ENCODE measurements around the gene LPAR2.

DNA sequence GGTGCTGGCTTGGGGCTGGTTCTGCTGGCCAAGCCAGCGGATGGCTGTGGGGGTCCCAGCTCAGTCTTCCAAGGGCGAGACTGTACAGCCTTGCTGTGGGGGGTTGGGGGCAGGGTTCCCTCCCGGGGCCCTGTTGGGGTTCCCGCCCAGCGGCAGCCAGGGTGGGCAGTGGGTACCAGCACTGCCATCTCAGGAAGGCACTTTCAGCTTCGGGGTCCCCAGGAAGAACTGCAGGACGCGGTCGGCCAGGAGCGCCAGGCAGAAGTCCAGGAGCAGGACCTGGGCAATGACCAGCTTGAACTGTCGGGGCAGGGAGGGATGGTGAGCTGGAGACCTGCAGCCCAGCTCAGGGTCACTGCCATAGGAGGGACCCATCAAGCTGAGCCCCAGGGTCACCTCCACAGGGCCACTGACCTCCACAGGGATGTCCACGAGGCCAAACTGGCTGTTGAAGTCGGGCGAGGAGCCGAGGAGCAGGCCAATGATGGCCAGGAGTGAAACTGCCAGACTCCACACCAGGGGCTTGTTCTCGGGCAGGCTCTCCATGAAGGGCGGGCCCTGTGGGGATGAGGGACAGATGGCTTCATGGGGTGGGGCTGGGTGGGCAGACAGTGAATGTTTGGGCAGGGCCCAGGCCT, 17.3 kb upstream of the LPAR2 start:
- TF ChIP-seq NFE2L2 (conservative IDR thresholded peaks at IDR 0.05; ENCODE audit: low read length) (no peak), RAD21 (conservative IDR thresholded peaks at IDR 0.05 in 1 of 2, IDR thresholded peaks at IDR 0.05 in 1 of 2) (no peak), ZNF302 (CRISPR knock-in tag; IDR thresholded peaks at IDR 0.05) (no peak), CHD2 (IDR thresholded peaks at IDR 0.05; ENCODE audit: low read length, partially characterized antibody) (no peak), EP300 (IDR thresholded peaks at IDR 0.05) (no peak)
- TF ChIP-seq, protein P1, sequence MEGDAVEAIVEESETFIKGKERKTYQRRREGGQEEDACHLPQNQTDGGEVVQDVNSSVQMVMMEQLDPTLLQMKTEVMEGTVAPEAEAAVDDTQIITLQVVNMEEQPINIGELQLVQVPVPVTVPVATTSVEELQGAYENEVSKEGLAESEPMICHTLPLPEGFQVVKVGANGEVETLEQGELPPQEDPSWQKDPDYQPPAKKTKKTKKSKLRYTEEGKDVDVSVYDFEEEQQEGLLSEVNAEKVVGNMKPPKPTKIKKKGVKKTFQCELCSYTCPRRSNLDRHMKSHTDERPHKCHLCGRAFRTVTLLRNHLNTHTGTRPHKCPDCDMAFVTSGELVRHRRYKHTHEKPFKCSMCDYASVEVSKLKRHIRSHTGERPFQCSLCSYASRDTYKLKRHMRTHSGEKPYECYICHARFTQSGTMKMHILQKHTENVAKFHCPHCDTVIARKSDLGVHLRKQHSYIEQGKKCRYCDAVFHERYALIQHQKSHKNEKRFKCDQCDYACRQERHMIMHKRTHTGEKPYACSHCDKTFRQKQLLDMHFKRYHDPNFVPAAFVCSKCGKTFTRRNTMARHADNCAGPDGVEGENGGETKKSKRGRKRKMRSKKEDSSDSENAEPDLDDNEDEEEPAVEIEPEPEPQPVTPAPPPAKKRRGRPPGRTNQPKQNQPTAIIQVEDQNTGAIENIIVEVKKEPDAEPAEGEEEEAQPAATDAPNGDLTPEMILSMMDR (IDR thresholded peaks at IDR 0.05) = no peak
- TF ChIP-seq, protein P2, sequence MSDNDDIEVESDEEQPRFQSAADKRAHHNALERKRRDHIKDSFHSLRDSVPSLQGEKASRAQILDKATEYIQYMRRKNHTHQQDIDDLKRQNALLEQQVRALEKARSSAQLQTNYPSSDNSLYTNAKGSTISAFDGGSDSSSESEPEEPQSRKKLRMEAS (IDR thresholded peaks at IDR 0.05) = no peak
- TF ChIP-seq, protein P3, sequence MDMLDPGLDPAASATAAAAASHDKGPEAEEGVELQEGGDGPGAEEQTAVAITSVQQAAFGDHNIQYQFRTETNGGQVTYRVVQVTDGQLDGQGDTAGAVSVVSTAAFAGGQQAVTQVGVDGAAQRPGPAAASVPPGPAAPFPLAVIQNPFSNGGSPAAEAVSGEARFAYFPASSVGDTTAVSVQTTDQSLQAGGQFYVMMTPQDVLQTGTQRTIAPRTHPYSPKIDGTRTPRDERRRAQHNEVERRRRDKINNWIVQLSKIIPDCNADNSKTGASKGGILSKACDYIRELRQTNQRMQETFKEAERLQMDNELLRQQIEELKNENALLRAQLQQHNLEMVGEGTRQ (IDR thresholded peaks at IDR 0.05) = no peak

Measured in A549 (cell line).